GM12874 (cell line): ENCODE results near the gene TMEM87A.

Experiments used
- TF ChIP-seq, protein P1 (sequence below): IDR thresholded peaks from 2 replicates; pipeline ENCODE4 v1.5.1; 2011; ENCODE audit warnings: low read depth, mild to moderate bottlenecking, control low read depth, low read length, moderate library complexity; ENCODE audit not compliant: insufficient read depth

The TMEM87A gene

DNA sequence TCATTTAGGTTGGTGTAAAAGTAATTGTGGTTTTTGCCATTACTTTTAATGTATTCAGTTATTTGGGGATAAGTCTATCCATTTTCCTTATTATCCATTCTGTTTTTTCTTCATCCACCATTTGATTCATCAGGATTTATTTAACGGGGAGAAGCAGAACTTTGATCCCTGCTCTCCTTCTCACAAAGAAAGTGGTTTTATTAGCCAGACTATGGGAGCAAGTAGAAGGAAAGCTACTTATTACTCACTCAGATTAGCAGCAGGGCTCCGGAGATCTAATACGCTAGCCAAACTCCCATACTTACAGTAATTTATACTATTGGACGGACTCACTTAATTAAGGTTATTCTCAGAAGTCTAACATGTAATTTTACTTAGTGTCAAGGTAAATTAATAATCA, 14.7 kb upstream of the TMEM87A start:
- TF ChIP-seq, protein P1, sequence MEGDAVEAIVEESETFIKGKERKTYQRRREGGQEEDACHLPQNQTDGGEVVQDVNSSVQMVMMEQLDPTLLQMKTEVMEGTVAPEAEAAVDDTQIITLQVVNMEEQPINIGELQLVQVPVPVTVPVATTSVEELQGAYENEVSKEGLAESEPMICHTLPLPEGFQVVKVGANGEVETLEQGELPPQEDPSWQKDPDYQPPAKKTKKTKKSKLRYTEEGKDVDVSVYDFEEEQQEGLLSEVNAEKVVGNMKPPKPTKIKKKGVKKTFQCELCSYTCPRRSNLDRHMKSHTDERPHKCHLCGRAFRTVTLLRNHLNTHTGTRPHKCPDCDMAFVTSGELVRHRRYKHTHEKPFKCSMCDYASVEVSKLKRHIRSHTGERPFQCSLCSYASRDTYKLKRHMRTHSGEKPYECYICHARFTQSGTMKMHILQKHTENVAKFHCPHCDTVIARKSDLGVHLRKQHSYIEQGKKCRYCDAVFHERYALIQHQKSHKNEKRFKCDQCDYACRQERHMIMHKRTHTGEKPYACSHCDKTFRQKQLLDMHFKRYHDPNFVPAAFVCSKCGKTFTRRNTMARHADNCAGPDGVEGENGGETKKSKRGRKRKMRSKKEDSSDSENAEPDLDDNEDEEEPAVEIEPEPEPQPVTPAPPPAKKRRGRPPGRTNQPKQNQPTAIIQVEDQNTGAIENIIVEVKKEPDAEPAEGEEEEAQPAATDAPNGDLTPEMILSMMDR: no peak

DNA sequence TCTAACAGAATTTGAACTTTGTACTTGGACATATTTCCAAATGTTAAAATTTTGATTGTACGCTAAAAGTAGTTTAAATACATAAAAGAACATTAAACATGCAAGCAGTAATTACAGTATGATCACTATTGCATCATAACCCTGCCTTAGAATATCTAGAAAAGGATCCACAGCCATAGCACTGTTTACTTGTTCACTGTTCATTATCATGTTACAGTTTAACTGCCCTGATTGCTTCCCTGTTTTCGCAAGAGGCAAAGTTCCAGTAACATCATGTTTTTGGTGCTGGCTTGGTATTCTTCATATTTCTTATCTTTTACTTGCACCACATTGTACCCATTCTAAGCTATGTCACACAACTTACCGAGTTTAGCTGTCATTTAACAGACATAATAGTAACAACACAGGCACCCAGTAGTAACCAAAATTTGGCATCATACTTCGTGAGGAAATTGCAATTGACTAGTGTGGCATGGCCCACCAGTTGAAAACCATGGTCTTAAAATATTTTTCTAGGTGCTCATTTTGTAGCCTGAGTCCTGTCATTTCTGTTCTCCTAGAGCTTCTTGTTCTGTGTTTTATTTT, 13.3 kb upstream of the TMEM87A start:
- TF ChIP-seq, protein P1: no peak

DNA sequence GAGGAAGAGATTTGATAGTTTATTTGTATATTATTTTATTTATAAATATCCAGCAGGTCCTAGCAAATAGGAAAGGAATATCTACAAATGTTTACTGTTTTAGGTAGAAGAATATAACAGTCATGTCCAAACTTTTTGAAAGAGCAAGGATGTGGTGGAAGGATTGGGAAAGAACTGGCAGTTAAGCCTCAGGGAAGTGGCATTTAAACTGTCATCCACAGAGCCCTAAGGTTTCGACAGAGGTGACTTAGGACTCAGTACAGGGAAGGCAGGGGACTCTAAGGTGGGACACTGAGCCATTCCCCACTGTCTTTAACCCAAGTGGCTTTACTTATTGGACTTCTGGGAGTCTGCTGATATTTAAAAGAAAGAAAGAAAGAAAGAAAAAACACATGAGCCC, 11.8 kb upstream of the TMEM87A start:
- TF ChIP-seq, protein P1: no peak

DNA sequence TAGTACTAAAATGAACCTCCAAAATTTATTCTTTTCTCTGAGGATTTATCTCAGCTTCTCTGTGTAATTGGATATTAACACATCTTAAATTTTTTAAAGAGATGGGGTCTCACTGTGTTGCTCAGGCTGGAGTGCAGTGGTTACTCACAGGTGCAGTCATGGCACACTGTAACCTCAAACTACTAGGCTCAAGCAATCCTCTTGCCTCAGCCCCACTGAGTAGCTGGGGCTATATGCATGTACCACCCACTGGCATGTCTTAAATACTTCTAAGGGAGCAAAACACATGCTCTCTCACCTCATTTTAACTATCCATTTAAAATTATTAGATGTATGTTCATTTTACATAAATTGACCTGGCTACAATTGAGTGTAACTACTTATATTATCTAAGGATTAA, 11.3 kb upstream of the TMEM87A start:
- TF ChIP-seq, protein P1: no peak

DNA sequence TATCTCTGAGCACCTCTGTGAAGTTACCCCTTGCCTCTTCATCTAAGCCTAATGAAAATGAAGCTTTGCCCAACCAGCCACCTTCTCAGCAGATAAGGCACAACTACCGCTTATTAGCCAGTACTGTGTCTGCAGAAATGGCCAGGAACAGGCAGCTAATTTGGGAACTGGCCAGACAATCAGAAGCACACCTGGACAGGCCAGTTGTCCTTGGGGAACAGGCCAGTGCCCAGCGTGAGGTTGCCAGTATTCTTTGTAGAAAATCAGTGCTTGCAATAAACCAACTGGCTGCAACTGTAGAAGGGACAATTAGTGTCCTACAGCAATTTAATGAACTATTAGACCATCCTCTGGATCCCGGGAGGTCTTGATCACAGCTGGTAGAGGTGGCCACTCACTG, 10.4 kb upstream of the TMEM87A start:
- TF ChIP-seq, protein P1: no peak

DNA sequence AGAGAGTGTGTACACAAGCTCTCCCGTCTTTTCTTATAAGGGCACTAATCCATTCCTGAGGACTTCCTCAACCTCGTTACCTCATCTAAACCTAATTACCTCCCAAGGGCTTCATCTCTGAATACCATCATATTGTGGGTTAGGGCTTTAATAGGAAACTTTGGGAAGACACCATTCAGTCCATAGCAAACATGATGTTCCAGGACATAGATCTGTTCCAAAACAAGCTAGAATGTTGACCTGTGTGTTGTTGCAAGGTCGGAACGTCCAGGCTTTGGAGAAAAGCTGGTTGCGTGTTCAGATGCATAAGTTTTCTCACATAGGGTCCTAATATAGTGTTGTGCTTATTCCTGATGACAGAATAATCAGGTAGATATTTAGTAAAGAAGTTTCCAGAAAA, 9.7 kb upstream of the TMEM87A start:
- TF ChIP-seq, protein P1: no peak

DNA sequence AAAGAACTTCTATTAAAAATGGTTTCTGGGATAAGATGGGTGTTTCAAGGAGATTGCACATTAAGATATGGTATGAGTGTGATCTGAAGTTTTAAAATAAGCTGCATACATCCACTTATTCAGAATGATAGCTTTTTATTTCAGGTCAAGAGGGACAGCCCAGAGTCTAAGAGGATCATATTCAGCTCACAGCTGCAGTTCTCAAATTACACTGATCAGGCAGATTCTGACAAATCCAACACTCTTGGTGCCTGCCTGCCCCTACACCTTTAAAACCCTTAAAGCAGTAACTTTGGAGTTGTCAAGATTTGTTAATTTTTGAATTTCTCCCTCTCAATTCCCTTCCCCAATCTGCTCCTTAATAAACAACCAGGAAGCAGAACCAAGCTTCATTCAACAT, 9.1 kb upstream of the TMEM87A start:
- TF ChIP-seq, protein P1: no peak
